ENCODE measurements around the gene SNX30.

DNA sequence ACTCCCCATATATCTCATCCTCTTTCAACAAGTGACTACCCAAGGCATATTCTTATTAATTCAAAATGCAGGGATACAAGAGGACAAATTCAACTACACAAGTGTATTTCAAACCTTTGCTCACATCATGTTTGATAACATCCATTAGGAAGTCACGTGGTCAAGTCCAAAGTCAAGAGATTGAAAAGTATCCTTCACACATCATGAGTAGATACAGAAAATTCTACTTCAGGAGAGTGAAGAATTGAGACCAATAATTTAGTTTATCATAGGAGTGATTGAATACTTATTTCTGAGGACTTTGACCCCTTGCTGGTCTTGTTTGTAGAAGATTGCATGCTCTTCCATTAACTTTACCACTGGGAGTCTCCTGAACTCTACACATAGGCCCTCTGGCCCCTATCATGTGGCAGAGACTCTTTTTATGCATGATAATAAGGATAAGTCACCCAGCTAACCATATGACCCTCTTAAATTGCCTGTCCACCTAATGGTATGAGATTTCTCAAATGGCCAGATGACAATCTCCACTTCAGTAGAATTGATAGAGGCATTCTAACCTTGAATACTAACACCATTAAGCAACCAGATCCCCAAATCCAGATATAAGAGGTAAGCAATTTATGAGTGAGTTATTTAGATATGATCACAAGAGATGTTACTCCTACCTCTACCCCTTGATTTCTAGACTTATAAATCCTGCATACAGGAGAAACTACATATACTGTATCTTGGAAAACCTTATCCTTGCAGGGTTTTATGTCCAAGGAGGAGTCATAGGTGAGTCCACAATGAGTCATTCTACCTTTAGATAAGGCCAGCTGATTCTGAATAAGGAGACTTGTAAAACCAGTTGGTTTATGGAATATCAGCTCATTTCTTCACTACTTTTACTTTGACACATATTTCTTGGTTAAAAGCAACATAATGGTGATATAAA, 166.8 kb downstream of the SNX30 start:
- TF ChIP-seq, protein P1, sequence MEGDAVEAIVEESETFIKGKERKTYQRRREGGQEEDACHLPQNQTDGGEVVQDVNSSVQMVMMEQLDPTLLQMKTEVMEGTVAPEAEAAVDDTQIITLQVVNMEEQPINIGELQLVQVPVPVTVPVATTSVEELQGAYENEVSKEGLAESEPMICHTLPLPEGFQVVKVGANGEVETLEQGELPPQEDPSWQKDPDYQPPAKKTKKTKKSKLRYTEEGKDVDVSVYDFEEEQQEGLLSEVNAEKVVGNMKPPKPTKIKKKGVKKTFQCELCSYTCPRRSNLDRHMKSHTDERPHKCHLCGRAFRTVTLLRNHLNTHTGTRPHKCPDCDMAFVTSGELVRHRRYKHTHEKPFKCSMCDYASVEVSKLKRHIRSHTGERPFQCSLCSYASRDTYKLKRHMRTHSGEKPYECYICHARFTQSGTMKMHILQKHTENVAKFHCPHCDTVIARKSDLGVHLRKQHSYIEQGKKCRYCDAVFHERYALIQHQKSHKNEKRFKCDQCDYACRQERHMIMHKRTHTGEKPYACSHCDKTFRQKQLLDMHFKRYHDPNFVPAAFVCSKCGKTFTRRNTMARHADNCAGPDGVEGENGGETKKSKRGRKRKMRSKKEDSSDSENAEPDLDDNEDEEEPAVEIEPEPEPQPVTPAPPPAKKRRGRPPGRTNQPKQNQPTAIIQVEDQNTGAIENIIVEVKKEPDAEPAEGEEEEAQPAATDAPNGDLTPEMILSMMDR (IDR thresholded peaks at IDR 0.05): no peak
- TF ChIP-seq POLR2A (IDR thresholded peaks at IDR 0.05) (no peak), POLR2AphosphoS5 (IDR thresholded peaks at IDR 0.05) (no peak), EP300 (IDR thresholded peaks at IDR 0.05) (no peak)

Measured in gastroesophageal sphincter (tissue), 3 donors.